Measurements from ENCODE around the gene IFI16. TPM values are rescaled to one million over a fixed set of nuclear protein-coding genes. Genes with fewer than 3 reads are reported as not detected.

IFI16 gene
- total and polyA plus RNA-seq, 2 of the 4 experiments (the other 2 are of a cell fraction) = 45.0 to 65.3 TPM

DNA sequence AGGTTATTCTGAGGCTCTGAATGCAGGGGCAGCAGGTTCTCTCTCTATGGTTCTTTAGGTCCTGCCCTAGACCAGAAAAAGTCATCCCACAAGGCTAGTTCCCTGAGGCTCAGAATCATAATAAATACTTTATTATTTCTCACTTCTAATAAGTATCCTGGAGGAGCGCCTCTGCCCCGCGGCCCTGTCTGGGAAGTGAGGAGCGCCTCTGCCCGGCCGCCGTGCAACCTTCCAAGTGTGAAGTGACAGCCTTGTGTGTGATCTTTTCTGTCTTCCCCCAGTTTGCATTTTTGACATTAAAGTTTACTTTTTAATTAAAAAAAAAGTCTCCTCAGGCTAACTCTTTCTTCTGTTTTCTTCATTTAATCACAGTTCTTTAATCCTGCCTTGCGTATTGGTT lies 55.4 kb downstream of the IFI16 start:
- CTCF ChIA-PET = no interaction called here
- H3K9me3 ChIP-seq (ENCODE audit: control insufficient read depth, insufficient read depth, low read length) = no peaks in the 10 kb centered on the region
- WGBS, 2 experiments (ENCODE audit: extremely low coverage in 2 of 2, insufficient read length in 1 of 2) = no CpG with 5 or more reads among the region's 8 CpGs

More for the DNA sequence above, 55.4 kb downstream of the IFI16 start:
- H3K9me1 ChIP-seq (ENCODE audit: insufficient read depth, low read length) = no peaks in the 10 kb centered on the region
- BruUV-seq (replicated peaks) = no TSS peak
- H3K56ac ChIP-seq (ENCODE audit: extremely low read depth, insufficient read depth, low read length) = no peak overlapping the region
- H2BK15ac ChIP-seq (ENCODE audit: low read depth, low read length) = no peak overlapping the region
- intact Hi-C loops (cut with micrococcal nuclease) (no loop called here), dilution Hi-C loops (cut with HindIII; ENCODE audit: low sequenced_read_pairs, unreplicated experiment) (no loop called here), in situ Hi-C loops (cut with MboI; ENCODE audit: low sequenced_read_pairs) (no loop called here)
- no peak overlapping the region for H3K4me3 ChIP-seq (ENCODE audit: insufficient read depth, low read depth, low read length)
- no peak overlapping the region for H3K18ac ChIP-seq (ENCODE audit: low read depth, low read length)
- H3K14ac ChIP-seq (replicated peaks; ENCODE audit: low read depth, low read length) = no peak overlapping the region
- no peaks in the 10 kb centered on the region for H3K27me3 ChIP-seq (ENCODE audit: control insufficient read depth, insufficient read depth, low read length)
- H2BK120ac ChIP-seq (ENCODE audit: low read depth, low read length) = no peak overlapping the region
- H4K5ac ChIP-seq (ENCODE audit: low read depth, low read length) = no peak overlapping the region
- H4K20me1 ChIP-seq (ENCODE audit: insufficient read depth, low read length) = no peaks in the 10 kb centered on the region
- DNase-seq (no peak), ATAC-seq (ENCODE audit: low read depth) (no peak)
- H3K27ac ChIP-seq (ENCODE audit: insufficient read depth, low read length) = no peak overlapping the region
- H3K23ac ChIP-seq (ENCODE audit: low read depth, low read length) = no peak overlapping the region
- H3K4ac ChIP-seq (ENCODE audit: low read depth, low read length) = no peak overlapping the region
- no peak overlapping the region for H2AK9ac ChIP-seq (replicated peaks; ENCODE audit: low read depth, low read length, poor library complexity)
- H3K79me1 ChIP-seq (ENCODE audit: low read depth in 1 of 2, low read length in 2 of 2) = no peaks in the 10 kb centered on the region
- H2AFZ ChIP-seq (replicated peaks; ENCODE audit: low read length, poor library complexity) = no peak overlapping the region
- H2AK5ac ChIP-seq (ENCODE audit: low read depth, low read length) = no peak overlapping the region
- no peak overlapping the region for H3K9ac ChIP-seq (ENCODE audit: low read depth, low read length)
- H3K4me1 ChIP-seq (ENCODE audit: control insufficient read depth, insufficient read depth, low read length) = 0 out of 2 replicates have a peak, but pooled peaks cover 2% of the 10 kb centered on the region
- no peak overlapping the region for H2BK5ac ChIP-seq (ENCODE audit: low read depth, low read length, poor library complexity, severe bottlenecking)
- H4K8ac ChIP-seq (ENCODE audit: low read depth in 2 of 2, low read length in 2 of 2) = no peak overlapping the region
- POLR2A ChIA-PET (ENCODE audit: unreplicated experiment) = no interaction called here
- H4K91ac ChIP-seq (ENCODE audit: insufficient read depth, low read depth, low read length) = no peak overlapping the region
- no peak overlapping the region for H2BK20ac ChIP-seq (ENCODE audit: low read depth, low read length)
- H3K36me3 ChIP-seq (ENCODE audit: control insufficient read depth, insufficient read depth, low read length) = no peaks in the 10 kb centered on the region
- H3K4me2 ChIP-seq (ENCODE audit: low read depth, low read length) = no peak overlapping the region
- no peak for TF ChIP-seq BHLHE40 (IDR thresholded peaks at IDR 0.05; ENCODE audit: low read depth, low read length)
- no peak for TF ChIP-seq MAZ (IDR thresholded peaks at IDR 0.05; ENCODE audit: borderline replicate concordance, low read depth, low read length)
- no peak for TF ChIP-seq CEBPB (IDR thresholded peaks at IDR 0.05; ENCODE audit: low read depth, low read length)
- TF ChIP-seq USF2 (IDR thresholded peaks at IDR 0.05; ENCODE audit: low read depth, low read length) = no peak
- no peak for TF ChIP-seq CHD1 (IDR thresholded peaks at IDR 0.05; ENCODE audit: low read depth, low read length)
- no peak for TF ChIP-seq MXI1 (IDR thresholded peaks at IDR 0.05; ENCODE audit: borderline replicate concordance, low read depth, low read length)
- no peak for TF ChIP-seq FOS (IDR thresholded peaks at IDR 0.05; ENCODE audit: low read depth, low read length)
- TF ChIP-seq RCOR1 (IDR thresholded peaks at IDR 0.05; ENCODE audit: insufficient replicate concordance, low read length) = no peak
